IPS DF 6.9 (cell line): ENCODE data around the gene TLE4.

Experiments
- DNase-seq: peaks from one replicate; pipeline ENCODE4 v3.0.0-alpha.2; 2013; ENCODE audit warnings: low read depth, low spot score
- H3K27ac ChIP-seq: one replicate; pipeline ENCODE4 v1.5.1; 2013; ENCODE audit warnings: low read length, control low read depth
- H3K27me3 ChIP-seq: 2 replicates; pipeline ENCODE4 v1.6.1; 2013; ENCODE audit warnings: mild to moderate bottlenecking, low read length; ENCODE audit not compliant: control insufficient read depth, insufficient read depth
- H3K36me3 ChIP-seq: 2 replicates; pipeline ENCODE4 v1.6.1; 2013; ENCODE audit warnings: low read length; ENCODE audit not compliant: control insufficient read depth, insufficient read depth
- H3K4me1 ChIP-seq: 2 replicates; pipeline ENCODE4 v1.6.1; 2013; ENCODE audit warnings: low read length; ENCODE audit not compliant: control insufficient read depth, insufficient read depth
- H3K4me3 ChIP-seq: 2 replicates; pipeline ENCODE4 v1.5.1; 2013; ENCODE audit warnings: mild to moderate bottlenecking, low read length
- H3K9me3 ChIP-seq: 2 replicates; pipeline ENCODE4 v1.6.1; 2013; ENCODE audit warnings: low read length, inconsistent platforms; ENCODE audit not compliant: control insufficient read depth, insufficient read depth
- WGBS: extraction: QIAGEN DNeasy Blood & Tissue Kit; methylation state at CpG from one replicate; pipeline ENCODE4 v1.1.7; 2013; ENCODE audit warnings: mixed read lengths, missing lambda C conversion rate; ENCODE audit not compliant: insufficient read length, insufficient coverage; 5-methylcytosine and 5-hydroxymethylcytosine counted together

The TLE4 gene

DNA sequence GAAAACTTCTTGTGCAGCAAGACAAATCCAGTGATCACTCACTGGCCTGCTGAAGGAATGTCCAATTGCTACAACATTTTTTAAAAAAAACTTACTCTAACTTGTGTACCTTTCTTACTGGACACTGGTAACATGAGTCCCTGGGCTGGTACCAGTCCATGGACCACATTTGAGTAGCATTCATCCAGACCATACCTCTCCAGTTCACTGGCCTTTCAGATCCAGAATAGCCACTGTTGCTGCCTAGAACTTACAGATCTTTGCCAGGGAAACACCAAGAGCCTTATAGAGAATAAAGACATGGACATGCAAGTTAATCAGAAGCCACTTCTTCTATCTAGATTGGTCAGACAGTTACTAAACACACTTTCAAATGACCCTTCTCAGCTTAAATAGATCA, 185.3 kb downstream of the TLE4 start:
- no peaks in the 10 kb centered on the region for H3K4me1 ChIP-seq
- no peak overlapping the region for H3K27ac ChIP-seq
- no peaks in the 10 kb centered on the region for H3K27me3 ChIP-seq

DNA sequence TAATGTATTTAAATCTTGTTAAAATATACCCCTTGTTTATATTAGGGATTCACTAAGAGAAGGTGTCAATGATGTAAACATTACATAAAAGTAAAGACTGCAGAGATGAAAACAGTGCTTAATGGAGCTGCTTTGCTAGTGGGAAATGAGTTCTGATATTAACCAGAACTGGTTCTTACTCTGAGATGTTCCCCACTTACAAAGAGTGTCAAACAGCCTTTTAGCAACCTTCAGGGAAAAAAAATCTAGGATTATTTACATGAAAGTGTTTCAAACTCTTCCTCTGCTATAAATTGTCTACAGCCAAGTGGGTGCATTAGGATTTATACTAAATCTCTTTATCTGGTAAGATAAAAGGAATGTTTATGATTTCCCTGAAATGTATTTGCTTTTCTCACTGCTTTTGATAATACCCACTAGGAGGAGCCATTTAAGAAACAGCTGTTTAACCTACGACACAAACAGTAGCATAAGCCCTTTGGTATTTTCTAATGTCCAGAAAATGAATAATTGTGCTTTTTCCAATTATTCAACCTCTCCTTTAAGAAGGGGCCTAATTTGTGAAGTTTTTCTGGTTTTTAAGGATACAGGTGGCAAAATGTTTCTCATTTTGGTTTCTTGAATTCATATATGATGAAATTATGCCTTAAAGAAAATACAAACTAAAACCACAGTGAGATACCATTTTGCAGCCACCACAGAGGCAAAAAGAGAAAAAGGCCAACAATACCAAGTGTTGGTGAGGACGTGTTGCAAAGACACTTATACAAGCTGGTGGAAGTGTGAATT, 186.3 kb downstream of the TLE4 start:
- WGBS: no CpG with 5 or more reads among the region's 2 CpGs
- no peak overlapping the region for H3K27ac ChIP-seq
- no peaks in the 10 kb centered on the region for H3K4me1 ChIP-seq
- no peaks in the 10 kb centered on the region for H3K9me3 ChIP-seq
- no peak overlapping the region for H3K4me3 ChIP-seq
- H3K27me3 ChIP-seq: no peaks in the 10 kb centered on the region
- DNase-seq: no peak
- H3K36me3 ChIP-seq: no peaks in the 10 kb centered on the region

More for the DNA sequence above, 185.3 kb downstream of the TLE4 start:
- no peak overlapping the region for H3K4me3 ChIP-seq
- no peak for DNase-seq
- no peaks in the 10 kb centered on the region for H3K9me3 ChIP-seq
- no peaks in the 10 kb centered on the region for H3K36me3 ChIP-seq

- no peaks in the 10 kb centered on the region for H3K9me3 ChIP-seq
- no peak for DNase-seq
- no peaks in the 10 kb centered on the region for H3K4me1 ChIP-seq
- H3K27me3 ChIP-seq: no peaks in the 10 kb centered on the region
- no peaks in the 10 kb centered on the region for H3K36me3 ChIP-seq
- no peak overlapping the region for H3K27ac ChIP-seq
- H3K4me3 ChIP-seq: no peak overlapping the region
- no CpG with 5 or more reads among the region's 1 CpG for WGBS
Measured at GRCh38 chr9:79759460-79759859, 187.7 kb downstream of the TLE4 start.

DNA sequence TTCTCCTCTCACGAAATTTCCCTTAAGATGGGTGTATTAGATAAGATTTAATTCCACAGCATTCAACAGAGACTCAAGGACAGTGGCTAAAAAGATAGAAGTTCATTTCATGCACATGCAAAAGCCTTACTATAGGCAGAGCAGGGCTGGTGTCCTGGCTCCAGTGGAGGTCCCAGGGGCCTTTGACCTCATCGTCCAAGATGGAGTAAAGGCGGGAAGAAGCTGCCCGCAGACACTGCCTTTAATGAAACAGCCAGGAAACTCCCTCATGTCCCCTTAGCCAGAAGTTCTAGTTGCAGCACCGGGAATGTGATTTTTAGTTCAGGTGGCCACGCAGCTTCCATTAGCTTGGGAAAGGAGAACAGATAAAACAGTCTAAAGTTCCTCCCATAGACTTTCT, 190.3 kb downstream of the TLE4 start:
- no peak overlapping the region for H3K4me3 ChIP-seq
- no peaks in the 10 kb centered on the region for H3K36me3 ChIP-seq
- no peak for DNase-seq
- H3K27ac ChIP-seq: no peak overlapping the region
- no peaks in the 10 kb centered on the region for H3K27me3 ChIP-seq
- H3K9me3 ChIP-seq: no peaks in the 10 kb centered on the region
- no CpG with 5 or more reads among the region's 6 CpGs for WGBS
- H3K4me1 ChIP-seq: no peaks in the 10 kb centered on the region

GRCh38 chr9:79763671-79764285, 192.0 kb downstream of the TLE4 start:
- no peak overlapping the region for H3K27ac ChIP-seq
- no peak for DNase-seq
- H3K4me3 ChIP-seq: no peak overlapping the region
- H3K36me3 ChIP-seq: no peaks in the 10 kb centered on the region
- H3K4me1 ChIP-seq: no peaks in the 10 kb centered on the region
- WGBS: no CpG with 5 or more reads among the region's 6 CpGs
- H3K9me3 ChIP-seq: no peaks in the 10 kb centered on the region
- H3K27me3 ChIP-seq: no peaks in the 10 kb centered on the region

GRCh38 chr9:79764374-79764773, 192.6 kb downstream of the TLE4 start:
- Histone ChIP-seq H3K27me3 (no peaks in the 10 kb centered on the region), H3K27ac (no peak overlapping the region), H3K4me3 (no peak overlapping the region), H3K4me1 (no peaks in the 10 kb centered on the region), H3K36me3 (no peaks in the 10 kb centered on the region), H3K9me3 (no peaks in the 10 kb centered on the region)
- WGBS: no CpG with 5 or more reads among the region's 3 CpGs
- no peak for DNase-seq

DNA sequence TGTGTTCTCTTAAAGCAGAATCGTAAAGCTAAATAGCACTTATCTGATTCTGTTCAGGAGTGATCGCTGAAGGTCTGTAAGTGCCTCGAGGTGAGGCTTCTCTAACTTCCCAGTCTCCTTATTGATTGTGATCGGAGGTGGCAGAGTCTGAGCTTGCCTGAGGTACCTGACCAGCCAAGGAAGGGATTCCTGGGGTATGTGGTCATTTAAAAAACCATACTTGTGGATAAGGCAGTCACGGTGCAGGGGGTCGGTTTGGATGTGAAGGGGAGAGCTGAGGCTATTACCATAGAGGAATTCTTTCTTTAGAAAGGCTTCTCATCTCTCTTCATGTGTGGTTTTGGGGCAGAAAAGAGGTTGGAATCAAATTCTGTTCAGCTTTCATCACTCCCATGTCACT, 193.7 kb downstream of the TLE4 start:
- Histone ChIP-seq H3K4me3 (no peak overlapping the region), H3K36me3 (no peaks in the 10 kb centered on the region), H3K27me3 (no peaks in the 10 kb centered on the region), H3K9me3 (no peaks in the 10 kb centered on the region), H3K4me1 (no peaks in the 10 kb centered on the region), H3K27ac (no peak overlapping the region)
- no CpG with 5 or more reads among the region's 6 CpGs for WGBS
- DNase-seq: no peak

DNA sequence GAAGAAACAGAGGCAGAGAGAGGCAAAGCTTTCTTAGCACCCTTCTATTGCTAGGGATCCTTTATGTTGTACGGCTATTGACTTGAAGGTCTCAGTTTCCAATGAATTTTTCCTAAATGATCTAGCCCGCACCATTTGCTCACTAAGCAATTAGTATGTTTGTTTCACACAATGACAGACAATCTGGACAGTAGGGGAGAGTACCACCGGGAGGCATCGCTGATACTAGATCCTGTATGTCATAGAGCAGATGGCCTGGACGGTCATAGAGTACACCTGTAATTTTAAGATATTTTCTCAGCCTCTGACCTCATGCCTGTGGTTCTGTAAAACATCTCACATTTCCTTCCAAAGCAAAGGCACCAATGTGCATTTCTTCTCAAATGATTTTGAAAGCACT, 194.3 kb downstream of the TLE4 start:
- no peak for DNase-seq
- Histone ChIP-seq H3K4me3 (no peak overlapping the region), H3K4me1 (no peaks in the 10 kb centered on the region), H3K27me3 (no peaks in the 10 kb centered on the region), H3K9me3 (no peaks in the 10 kb centered on the region), H3K36me3 (no peaks in the 10 kb centered on the region), H3K27ac (no peak overlapping the region)
- no CpG with 5 or more reads among the region's 5 CpGs for WGBS

- Histone ChIP-seq H3K9me3 (no peaks in the 10 kb centered on the region), H3K27ac (no peak overlapping the region), H3K4me1 (no peaks in the 10 kb centered on the region), H3K27me3 (no peaks in the 10 kb centered on the region), H3K4me3 (no peak overlapping the region), H3K36me3 (no peaks in the 10 kb centered on the region)
- DNase-seq: no peak
- no CpG with 5 or more reads among the region's 3 CpGs for WGBS
Measured at GRCh38 chr9:79768194-79768593, 196.4 kb downstream of the TLE4 start.

DNA sequence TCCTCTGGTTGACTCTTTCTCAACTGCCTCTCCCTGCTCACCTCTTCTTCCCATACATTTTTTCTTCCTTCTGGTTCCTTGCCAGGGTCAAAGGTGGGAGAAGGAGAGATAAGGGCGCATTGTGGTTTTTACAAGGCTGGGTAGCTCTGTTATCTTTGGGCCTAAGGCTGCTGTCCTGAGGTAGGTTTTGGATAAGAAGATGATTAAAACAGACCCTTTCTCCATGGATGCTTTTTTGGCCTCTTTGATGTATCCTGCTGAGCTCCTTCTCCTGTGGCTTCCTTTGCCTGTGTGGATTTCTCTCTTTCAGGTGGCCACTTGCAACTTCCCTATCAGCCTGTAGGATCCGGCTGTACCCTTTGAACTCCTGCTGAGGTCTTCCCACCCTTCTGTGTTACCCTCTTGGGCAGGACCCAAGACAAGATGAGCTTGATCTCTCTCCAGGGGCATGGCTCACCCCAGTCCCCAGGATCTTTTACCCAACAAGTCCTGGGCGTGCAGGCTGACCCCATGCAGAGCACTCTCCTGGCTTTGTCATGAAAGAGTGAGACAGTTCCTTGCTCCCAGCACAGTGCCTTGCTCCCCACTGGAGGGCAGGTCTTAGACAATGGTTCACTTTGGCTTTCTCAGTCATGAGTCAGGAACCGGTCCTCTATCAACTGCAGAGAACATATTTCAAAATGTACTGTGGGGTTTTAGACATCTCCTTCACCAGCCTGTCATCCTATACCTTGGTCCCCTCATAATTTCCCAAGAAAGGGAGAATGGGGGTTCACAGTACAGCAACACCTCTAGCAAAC, 197.9 kb downstream of the TLE4 start:
- Histone ChIP-seq H3K36me3 (no peaks in the 10 kb centered on the region), H3K27ac (no peak overlapping the region), H3K4me1 (no peaks in the 10 kb centered on the region), H3K27me3 (no peaks in the 10 kb centered on the region), H3K4me3 (no peak overlapping the region), H3K9me3 (no peaks in the 10 kb centered on the region)
- DNase-seq: no peak
- WGBS: no CpG with 5 or more reads among the region's 4 CpGs
